AG04450 (cell line): Measurements from ENCODE around the gene TSPAN13. TPM values are rescaled to one million over a fixed set of nuclear protein-coding genes. Genes with fewer than 3 reads are reported as not detected.

ENCODE experiments used
- CTCF ChIA-PET: fragments of 300-600, 350-600 bp; formaldehyde crosslinking; extraction: SDS; loops from one replicate; lab custom pipeline; 2022; ENCODE audit warnings: antibody characterized with exemption, inconsistent platforms; lab: Charles Lee
- POLR2A ChIA-PET: fragments of 350-600 bp; formaldehyde crosslinking; extraction: SDS; loops from one replicate; lab custom pipeline; 2021; ENCODE audit warnings: antibody characterized with exemption, inconsistent platforms; lab: Yijun Ruan, JAX
- DNase-seq: peaks from one replicate; pipeline ENCODE4 v3.0.0-alpha.2; 2011; ENCODE audit warnings: low read depth, low spot score
- H3K27ac ChIP-seq: one replicate; pipeline ENCODE4 v1.5.1; 2012; ENCODE audit warnings: low read depth, low read length, control low read depth
- H3K27me3 ChIP-seq: one replicate; pipeline ENCODE4 v1.6.0; 2012; ENCODE audit warnings: low read length; ENCODE audit not compliant: control insufficient read depth, insufficient read depth
- H3K4me3 ChIP-seq: 2 replicates; pipeline ENCODE4 v1.5.1; 2011; ENCODE audit warnings: mild to moderate bottlenecking, low read depth, low read length, control low read depth
- H3K9me3 ChIP-seq: 2 replicates; pipeline ENCODE4 v1.5.1; 2012; ENCODE audit warnings: low read length; ENCODE audit not compliant: control insufficient read depth, insufficient read depth
- polyA plus RNA-seq: library from polyadenylated mRNA; depleted of rRNA; stranded (reverse); fragments of >200 nt; gene quantifications from 2 replicates; pipeline ENCODE4 v1.2.3, GENCODE V29; 2011
- TF ChIP-seq, protein P1 (sequence below): IDR thresholded peaks from 2 replicates; pipeline ENCODE4 v1.5.1; 2011; ENCODE audit warnings: low read depth, low read length, control low read depth, inconsistent platforms

TSPAN13 gene
- polyA plus RNA-seq, 1 experiment: 10.1 TPM

GRCh38 chr7:16742547-16742946 lies 11.0 kb upstream of the TSPAN13 start:
- no peak for DNase-seq
- ChIA-PET CTCF (interaction anchor here (1.4 kb wide), 1 partner anchor 47 kb away, joined by 3 read pairs; no protein-coding TSS in a partner anchor), POLR2A (no interaction called here)
- Histone ChIP-seq H3K9me3 (no peaks in the 10 kb centered on the region; the same call in 1 of the 2 replicates), H3K4me3 (no peak overlapping the region), H3K27me3 (no peaks in the 10 kb centered on the region), H3K27ac (no peak overlapping the region)
- TF ChIP-seq, protein P1, sequence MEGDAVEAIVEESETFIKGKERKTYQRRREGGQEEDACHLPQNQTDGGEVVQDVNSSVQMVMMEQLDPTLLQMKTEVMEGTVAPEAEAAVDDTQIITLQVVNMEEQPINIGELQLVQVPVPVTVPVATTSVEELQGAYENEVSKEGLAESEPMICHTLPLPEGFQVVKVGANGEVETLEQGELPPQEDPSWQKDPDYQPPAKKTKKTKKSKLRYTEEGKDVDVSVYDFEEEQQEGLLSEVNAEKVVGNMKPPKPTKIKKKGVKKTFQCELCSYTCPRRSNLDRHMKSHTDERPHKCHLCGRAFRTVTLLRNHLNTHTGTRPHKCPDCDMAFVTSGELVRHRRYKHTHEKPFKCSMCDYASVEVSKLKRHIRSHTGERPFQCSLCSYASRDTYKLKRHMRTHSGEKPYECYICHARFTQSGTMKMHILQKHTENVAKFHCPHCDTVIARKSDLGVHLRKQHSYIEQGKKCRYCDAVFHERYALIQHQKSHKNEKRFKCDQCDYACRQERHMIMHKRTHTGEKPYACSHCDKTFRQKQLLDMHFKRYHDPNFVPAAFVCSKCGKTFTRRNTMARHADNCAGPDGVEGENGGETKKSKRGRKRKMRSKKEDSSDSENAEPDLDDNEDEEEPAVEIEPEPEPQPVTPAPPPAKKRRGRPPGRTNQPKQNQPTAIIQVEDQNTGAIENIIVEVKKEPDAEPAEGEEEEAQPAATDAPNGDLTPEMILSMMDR: no peak

DNA sequence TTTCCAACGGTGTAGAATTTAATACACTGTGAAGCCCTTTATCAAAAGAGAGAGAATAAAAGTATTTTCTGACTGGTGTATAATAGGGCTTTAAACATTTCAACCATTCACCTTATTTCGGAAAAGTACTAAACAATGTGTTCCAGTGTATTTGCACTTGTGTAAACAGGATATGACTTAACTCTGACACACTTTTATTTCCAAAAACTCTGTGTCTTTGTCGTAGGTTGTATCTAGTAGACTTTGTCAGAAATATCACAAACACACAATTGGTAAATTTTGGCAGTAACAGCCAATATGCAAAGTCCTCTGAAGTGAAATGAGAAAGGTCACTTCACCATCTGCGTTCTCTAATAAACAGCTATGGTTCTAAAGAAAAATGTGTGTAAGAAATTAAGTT lies 10.3 kb upstream of the TSPAN13 start:
- TF ChIP-seq, protein P1: no peak
- Histone ChIP-seq H3K9me3 (no peaks in the 10 kb centered on the region; the same call in 1 of the 2 replicates), H3K27me3 (no peaks in the 10 kb centered on the region), H3K27ac (no peak overlapping the region), H3K4me3 (no peak overlapping the region)
- peak; percentile 10 for DNase-seq
- POLR2A ChIA-PET: no interaction called here
- CTCF ChIA-PET: interaction anchor here (1.4 to 2.7 kb wide), 2 partner anchors 8 to 48 kb away, joined by 3 to 7 read pairs; no protein-coding TSS in a partner anchor

DNA sequence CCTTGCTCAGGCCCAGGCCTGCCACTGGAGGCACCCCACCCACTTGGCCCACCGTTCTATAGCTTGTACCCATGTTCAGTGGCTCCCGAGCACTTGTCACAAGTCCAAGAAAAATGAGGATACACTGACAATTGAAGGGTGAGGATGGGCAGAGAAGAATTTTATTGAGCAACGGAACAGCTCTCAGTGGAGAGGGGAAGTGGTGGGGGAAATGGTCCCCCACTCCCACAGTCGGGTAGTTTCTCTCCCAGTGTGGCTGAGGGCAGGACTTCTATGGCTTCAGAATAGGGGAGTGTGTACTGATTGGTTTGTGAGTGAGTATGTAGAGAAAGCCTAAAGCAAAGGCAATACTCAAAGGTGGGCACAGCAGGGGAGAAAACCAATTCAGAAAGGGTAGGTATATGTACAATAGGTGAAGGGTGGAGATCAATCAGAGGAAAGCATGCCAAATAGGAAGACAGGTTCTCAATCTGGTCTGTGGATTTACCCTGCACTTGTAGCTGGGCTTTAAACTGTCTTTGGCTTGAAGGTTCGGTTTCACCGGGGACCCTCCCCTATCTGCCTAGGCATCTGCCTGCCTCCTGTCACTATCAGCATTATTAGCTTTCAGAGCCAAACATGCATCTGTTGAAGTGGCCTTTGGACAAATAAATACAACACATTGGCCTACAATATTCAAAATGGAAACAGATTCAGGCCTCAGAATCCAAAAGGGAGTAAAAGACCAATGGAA lies 8.9 kb upstream of the TSPAN13 start:
- H3K4me3 ChIP-seq: no peak overlapping the region
- CTCF ChIA-PET: interaction anchor here (2.7 kb wide), 1 partner anchor 9 kb away, joined by 7 read pairs; no protein-coding TSS in a partner anchor
- DNase-seq: no peak
- H3K9me3 ChIP-seq: no peaks in the 10 kb centered on the region; the same call in 1 of the 2 replicates
- POLR2A ChIA-PET: no interaction called here
- no peaks in the 10 kb centered on the region for H3K27me3 ChIP-seq
- no peak overlapping the region for H3K27ac ChIP-seq
- TF ChIP-seq, protein P1: no peak

DNA sequence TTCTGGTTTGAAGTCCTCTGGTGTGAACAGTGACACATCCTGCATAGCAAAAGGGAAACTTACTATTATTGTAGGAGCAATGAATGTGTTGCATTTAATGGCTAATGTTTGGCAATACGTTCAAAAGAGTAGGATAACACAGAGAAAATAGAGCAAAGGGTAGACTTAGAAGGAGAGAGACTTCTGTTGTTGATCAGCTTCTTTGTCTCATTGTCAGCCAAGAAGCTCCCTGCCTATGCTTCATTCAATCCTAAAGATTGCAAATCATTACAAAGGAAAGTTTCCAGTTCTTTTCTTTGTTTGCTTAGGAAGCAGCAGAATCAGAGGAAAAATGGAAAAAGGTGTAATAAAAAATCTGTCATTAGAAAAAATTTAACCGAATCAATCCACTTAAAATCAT lies 7.9 kb upstream of the TSPAN13 start:
- CTCF ChIA-PET: interaction anchor here (2.7 kb wide), 1 partner anchor 10 kb away, joined by 7 read pairs; no protein-coding TSS in a partner anchor

More for the DNA sequence above, 7.9 kb upstream of the TSPAN13 start:
- TF ChIP-seq, protein P1: no peak
- DNase-seq: no peak
- no peak overlapping the region for H3K4me3 ChIP-seq
- POLR2A ChIA-PET: no interaction called here
- H3K27ac ChIP-seq: no peak overlapping the region
- H3K9me3 ChIP-seq: no peaks in the 10 kb centered on the region; the same call in 1 of the 2 replicates
- no peaks in the 10 kb centered on the region for H3K27me3 ChIP-seq
